H1 (cell line): ENCODE results near the gene LDLRAD4. TPM values are rescaled to one million over a fixed set of nuclear protein-coding genes. Genes with fewer than 3 reads are reported as not detected.

Experiments used
- CTCF ChIA-PET: fragments of 300-600 bp; sonication (Branson Sonifier 250); formaldehyde crosslinking; loops from one replicate; lab custom pipeline; 2021; ENCODE audit not compliant: partially characterized antibody; lab: Charles Lee
- POLR2A ChIA-PET: fragments of 300-600 bp; sonication (Branson Sonifier 250); formaldehyde crosslinking; loops from one replicate; lab custom pipeline; 2021; ENCODE audit warnings: inconsistent platforms; ENCODE audit not compliant: partially characterized antibody; lab: Charles Lee
- DNase-seq, 2 experiments: peaks; one replicate each; pipeline versions ENCODE4 v3.0.0 to v3.0.0-alpha.2; 2010 to 2022; ENCODE audit warnings: low spot score in 2 of 2, low read depth in 1 of 2, mixed read lengths in 1 of 2
- FAIRE-seq: peaks from 2 replicates; lab custom pipeline; 2011; peaks lifted over from hg19 to GRCh38; lab: Jason Lieb, UNC
- H2AFZ ChIP-seq: 2 replicates; pipeline ENCODE4 v1.8.1; 2012; ENCODE audit warnings: low read length, inconsistent platforms
- H2AK5ac ChIP-seq: 2 replicates; pipeline ENCODE4 v1.6.1; 2013; ENCODE audit warnings: low read depth, low read length
- H2BK120ac ChIP-seq: replicated peaks from 2 replicates; pipeline ENCODE3; 2013; ENCODE audit warnings: low read depth, low read length, inconsistent platforms
- H2BK12ac ChIP-seq: 2 replicates; pipeline ENCODE4 v1.6.1; 2013; ENCODE audit warnings: low read depth, low read length
- H2BK15ac ChIP-seq: 2 replicates; pipeline ENCODE4 v1.6.1; 2013; ENCODE audit warnings: low read length
- H2BK20ac ChIP-seq: 2 replicates; pipeline ENCODE4 v1.6.1; 2013; ENCODE audit warnings: low read length
- H2BK5ac ChIP-seq: 2 replicates; pipeline ENCODE4 v1.6.1; 2013; ENCODE audit warnings: low read depth, low read length
- H3K14ac ChIP-seq: 2 replicates; pipeline ENCODE4 v1.6.1; 2013; ENCODE audit warnings: inconsistent platforms; ENCODE audit not compliant: insufficient read length
- H3K18ac ChIP-seq: 2 replicates; pipeline ENCODE4 v1.6.1; 2013; ENCODE audit warnings: low read length; ENCODE audit errors: extremely low read depth
- H3K23ac ChIP-seq: 2 replicates; pipeline ENCODE4 v1.6.1; 2013; ENCODE audit warnings: inconsistent platforms; ENCODE audit not compliant: insufficient read length
- H3K23me2 ChIP-seq: 2 replicates; pipeline ENCODE4 v1.6.1; 2013; ENCODE audit warnings: low read depth, low read length
- H3K27ac ChIP-seq: 2 replicates; pipeline ENCODE4 v1.6.1; 2011; ENCODE audit warnings: low read depth, low read length, inconsistent platforms
- H3K27me3 ChIP-seq, 4 experiments: replicated peaks in 1 of 4; 1 replicate in 1 of 4; 2 replicates in 3 of 4; pipeline versions ENCODE4 v1.6.1 to v1.8.1; 2011 to 2013; ENCODE audit warnings: low read length in 3 of 4, mild to moderate bottlenecking in 3 of 4, inconsistent platforms in 2 of 4, mixed read lengths in 2 of 4, moderate library complexity in 1 of 4; ENCODE audit not compliant: control insufficient read depth in 3 of 4, insufficient read depth in 3 of 4; ENCODE audit errors: extremely low read depth in 1 of 4
- H3K36me3 ChIP-seq, 4 experiments: 2 replicates each; pipeline versions ENCODE4 v1.6.1 to v1.8.1; 2011 to 2013; ENCODE audit warnings: mild to moderate bottlenecking in 4 of 4, low read length in 3 of 4, moderate library complexity in 2 of 4, control low read depth in 1 of 4, inconsistent platforms in 1 of 4; ENCODE audit not compliant: insufficient read depth in 4 of 4, control insufficient read depth in 2 of 4
- H3K4ac ChIP-seq: replicated peaks from 2 replicates; pipeline ENCODE3; 2013; ENCODE audit warnings: low read length, low read depth, mixed read lengths, inconsistent platforms; ENCODE audit not compliant: insufficient read length
- H3K4me1 ChIP-seq, 4 experiments: replicated peaks in 1 of 4; 1 replicate in 1 of 4; 2 replicates in 3 of 4; pipeline versions ENCODE4 v1.6.1 to v1.8.1; 2011 to 2013; ENCODE audit warnings: low read length in 3 of 4, inconsistent platforms in 2 of 4, mixed read lengths in 1 of 4; ENCODE audit not compliant: insufficient read depth in 4 of 4, control insufficient read depth in 3 of 4
- H3K4me2 ChIP-seq, 2 experiments: 2 replicates each; pipeline versions ENCODE4 v1.6.1 to v1.8.1; 2011 to 2013; ENCODE audit warnings: low read depth in 2 of 2, low read length in 2 of 2, control low read depth in 1 of 2, inconsistent platforms in 1 of 2, mild to moderate bottlenecking in 1 of 2; ENCODE audit not compliant: insufficient read depth in 1 of 2
- H3K4me3 ChIP-seq, 4 experiments: fragments of 200-600, 300-600 bp in 1 of 4; sonication (generic), shearing (Covaris generic), sonication (Bioruptor Twin) in 1 of 4; 2 replicates each; pipeline versions ENCODE4 v1.5.1 to v1.8.1; 2011 to 2016; ENCODE audit warnings: low read length in 4 of 4, low read depth in 3 of 4, control low read depth in 2 of 4, inconsistent platforms in 2 of 4, mild to moderate bottlenecking in 2 of 4, mixed read lengths in 1 of 4, moderate library complexity in 1 of 4; ENCODE audit not compliant: insufficient read depth in 2 of 4; ENCODE audit errors: extremely low read depth in 1 of 4
- H3K56ac ChIP-seq: replicated peaks from 2 replicates; pipeline ENCODE3; 2013; ENCODE audit warnings: low read depth, mild to moderate bottlenecking, mixed read lengths, low read length, inconsistent platforms; ENCODE audit not compliant: insufficient read length
- H3K79me1 ChIP-seq: 2 replicates; pipeline ENCODE4 v1.6.1; 2013; ENCODE audit warnings: low read depth, low read length, control low read depth
- H3K79me2 ChIP-seq, 2 experiments: 2 replicates each; pipeline versions ENCODE4 v1.6.1 to v1.8.1; 2012 to 2013; ENCODE audit warnings: low read length in 2 of 2, mild to moderate bottlenecking in 2 of 2, inconsistent platforms in 1 of 2; ENCODE audit not compliant: insufficient read depth in 2 of 2, control insufficient read depth in 1 of 2
- H3K9ac ChIP-seq, 4 experiments: replicated peaks in 1 of 4; 1 replicate in 1 of 4; 2 replicates in 3 of 4; pipeline versions ENCODE4 v1.6.1 to v1.8.1; 2011 to 2013; ENCODE audit warnings: low read depth in 3 of 4, low read length in 3 of 4, control low read depth in 2 of 4, mild to moderate bottlenecking in 2 of 4, moderate library complexity in 2 of 4, inconsistent platforms in 1 of 4; ENCODE audit errors: extremely low read depth in 1 of 4
- H3K9me3 ChIP-seq, 2 experiments: 2 replicates each; pipeline versions ENCODE4 v1.6.1 to v1.8.1; 2012 to 2013; ENCODE audit warnings: mild to moderate bottlenecking in 2 of 2, moderate library complexity in 2 of 2, control low read depth in 1 of 2, inconsistent platforms in 1 of 2, low read depth in 1 of 2, low read length in 1 of 2, mixed read lengths in 1 of 2; ENCODE audit not compliant: insufficient read depth in 2 of 2
- H4K20me1 ChIP-seq, 2 experiments: replicated peaks in 1 of 2; 2 replicates each; pipeline versions ENCODE3 to v1.8.1; 2011 to 2013; ENCODE audit warnings: inconsistent platforms in 2 of 2, low read length in 2 of 2, mild to moderate bottlenecking in 1 of 2; ENCODE audit not compliant: insufficient read depth in 2 of 2, control insufficient read depth in 1 of 2
- H4K5ac ChIP-seq: 2 replicates; pipeline ENCODE4 v1.6.1; 2013; ENCODE audit warnings: low read length, low read depth, mixed read lengths, inconsistent platforms; ENCODE audit not compliant: insufficient read length
- H4K8ac ChIP-seq: 2 replicates; pipeline ENCODE4 v1.8.0; 2013; ENCODE audit warnings: mild to moderate bottlenecking, moderate library complexity, low read length, inconsistent platforms; ENCODE audit not compliant: insufficient read depth; ENCODE audit errors: extremely low read depth
- H4K91ac ChIP-seq: replicated peaks from 2 replicates; pipeline ENCODE3; 2013; ENCODE audit warnings: low read length, mixed read lengths, inconsistent platforms; ENCODE audit not compliant: insufficient read length
- EP300 ChIP-seq, 2 experiments: IDR thresholded peaks; 1 replicate in 1 of 2; 2 replicates in 1 of 2; pipeline ENCODE4 v1.6.1; 2011 to 2012; ENCODE audit warnings: low read depth in 2 of 2, low read length in 2 of 2, mild to moderate bottlenecking in 2 of 2, borderline replicate concordance in 1 of 2, inconsistent platforms in 1 of 2, moderate library complexity in 1 of 2
- KDM5A ChIP-seq: fragments of 200-600 bp; IDR thresholded peaks from 2 replicates; pipeline ENCODE4 v1.7.1; 2012; ENCODE audit warnings: mild to moderate bottlenecking, low read length, inconsistent platforms, mixed read lengths
- POLR2AphosphoS5 ChIP-seq: IDR thresholded peaks from 2 replicates; pipeline ENCODE4 v1.6.1; 2011; ENCODE audit warnings: low read depth, low read length
- RBBP5 ChIP-seq: IDR thresholded peaks from 2 replicates; pipeline ENCODE4 v1.7.1; 2012; ENCODE audit warnings: low read depth, mild to moderate bottlenecking, inconsistent platforms, low read length, moderate library complexity, borderline replicate concordance
- RFX5 ChIP-seq: IDR thresholded peaks from 2 replicates; pipeline ENCODE4 v1.6.1; 2011; ENCODE audit warnings: low read depth, low read length, improper control_type of control experiment, borderline replicate concordance
- SAP30 ChIP-seq: fragments of 300-600 bp; sonication (generic); IDR thresholded peaks from 2 replicates; pipeline ENCODE4 v1.7.1; 2012; ENCODE audit warnings: low read length, moderate library complexity, mild to moderate bottlenecking, inconsistent platforms; ENCODE audit not compliant: insufficient read depth, insufficient replicate concordance
- TBP ChIP-seq: IDR thresholded peaks from 2 replicates; pipeline ENCODE4 v1.6.1; 2011; ENCODE audit warnings: low read depth, low read length, improper control_type of control experiment
- TEAD4 ChIP-seq: IDR thresholded peaks from 2 replicates; pipeline ENCODE4 v1.6.1; 2012; ENCODE audit warnings: low read depth, low read length, inconsistent platforms, mixed read lengths
- WGBS, 2 experiments: shearing (Covaris generic) in 1 of 2; methylation state at CpG; one replicate each; pipeline versions ENCODE4 v1.1.6 to v1.1.7; 2013 to 2015; ENCODE audit warnings: low lambda C conversion rate in 2 of 2, mixed read lengths in 2 of 2, inconsistent platforms in 1 of 2, low coverage in 1 of 2, missing lambda C conversion rate in 1 of 2; ENCODE audit not compliant: insufficient replicate concordance in 2 of 2, insufficient coverage in 1 of 2, insufficient read length in 1 of 2; ENCODE audit errors: extremely low coverage in 1 of 2, missing lambda C conversion rate in 1 of 2; 5-methylcytosine and 5-hydroxymethylcytosine counted together
- polyA plus RNA-seq, 7 experiments: library from polyadenylated mRNA; depleted of rRNA in 3 of 7; stranded (reverse) in 5 of 7; unstranded in 2 of 7; fragments of >200 nt in 5 of 7; fragments of 200-250 nt in 2 of 7; gene quantifications; 1 replicate in 5 of 7; 2 replicates in 1 of 7; 4 replicates in 1 of 7; pipeline versions ENCODE4 v1.2.1 to v1.2.3, GENCODE V29; 2011 to 2013; ENCODE audit warnings: missing spikeins in 2 of 7, mixed read lengths in 2 of 7
- total RNA-seq: library from RNA; stranded (reverse); fragmentation: NEBNext Ultra II Directional; extraction: Animal tissue kit (Norgen Biotek cat#: 25700); gene quantifications from 2 replicates; pipeline ENCODE4 v1.2.1, GENCODE V29; 2021
- TF ChIP-seq, protein P1 (sequence below): IDR thresholded peaks from 2 replicates; pipeline ENCODE4 v1.6.1; 2011; ENCODE audit warnings: low read length, improper control_type of control experiment

The LDLRAD4 gene
- total and polyA plus RNA-seq, 2 of the 8 experiments (the other 6 are each of a cell fraction or from before 2014, with no cell fraction given): 0.77 to 1.4 TPM

DNA sequence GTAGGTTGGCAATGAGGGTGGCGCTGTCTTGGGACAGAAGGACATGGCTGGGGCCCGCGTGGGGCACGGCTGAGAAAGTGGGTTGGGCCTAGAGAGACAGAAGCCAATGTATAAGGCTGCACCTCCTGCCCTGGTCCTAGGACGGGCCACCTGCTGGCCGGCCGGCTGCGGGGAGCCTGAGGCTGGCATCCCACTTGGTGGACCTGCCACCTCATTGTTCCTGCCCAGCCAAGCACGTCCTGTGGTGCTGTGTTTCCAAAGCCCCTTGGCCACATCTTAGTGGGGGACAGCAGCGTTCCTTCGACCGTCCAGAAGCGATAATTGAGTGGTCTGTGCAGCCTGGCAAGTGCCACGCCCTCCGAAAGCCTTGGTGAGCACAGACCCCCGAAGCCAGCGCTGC lies 223.9 kb downstream of the LDLRAD4 start:
- 93% methylated on average over 17 of the region's 17 CpGs; no CpG with 5 or more reads in 1 of the 2 experiments for WGBS, 2 experiments
- Histone ChIP-seq H3K14ac (no peak overlapping the region), H2AFZ (no peak overlapping the region), H3K18ac (no peak overlapping the region; the same call in 1 of the 2 replicates), H3K4me3 (no peak overlapping the region), H2AK5ac (no peak overlapping the region), H3K4me2 (no peak overlapping the region), H3K23me2 (peaks cover 3% of the 10 kb centered on the region; the same call in 1 of the 2 replicates), H2BK15ac (no peak overlapping the region), H3K23ac (no peak overlapping the region), H3K56ac (no peak overlapping the region), H2BK12ac (no peak overlapping the region), H4K91ac (no peak overlapping the region), H3K36me3 (no peaks in the 10 kb centered on the region), H3K9me3 (no peaks in the 10 kb centered on the region), H2BK20ac (no peak overlapping the region), H3K9ac (no peak overlapping the region), H2BK120ac (no peak overlapping the region), H3K79me1 (no peaks in the 10 kb centered on the region), H3K4ac (no peak overlapping the region), H3K27me3 (no peaks in the 10 kb centered on the region), H3K4me1 (peaks cover 0 to 8% (median 3%) of the 10 kb centered on the region in 4 experiments; a peak in 3 of 7 replicates), H4K20me1 (peaks cover 0 to 4% of the 10 kb centered on the region in 2 experiments), H2BK5ac (no peak overlapping the region), H4K8ac (no peak overlapping the region), H4K5ac (no peak overlapping the region), H3K79me2 (no peaks in the 10 kb centered on the region), H3K27ac (no peak overlapping the region)
- POLR2A ChIA-PET: no interaction called here
- FAIRE-seq (no peak), DNase-seq (no peak)
- TF ChIP-seq TEAD4 (no peak), SAP30 (no peak), TBP (no peak), POLR2AphosphoS5 (no peak), RBBP5 (no peak), KDM5A (no peak), RFX5 (no peak), EP300 (IDR thresholded peaks at IDR 0.05; ENCODE audit: borderline replicate concordance in 1 of 2, low read depth in 2 of 2, low read length in 2 of 2) (no peak)
- TF ChIP-seq, protein P1, sequence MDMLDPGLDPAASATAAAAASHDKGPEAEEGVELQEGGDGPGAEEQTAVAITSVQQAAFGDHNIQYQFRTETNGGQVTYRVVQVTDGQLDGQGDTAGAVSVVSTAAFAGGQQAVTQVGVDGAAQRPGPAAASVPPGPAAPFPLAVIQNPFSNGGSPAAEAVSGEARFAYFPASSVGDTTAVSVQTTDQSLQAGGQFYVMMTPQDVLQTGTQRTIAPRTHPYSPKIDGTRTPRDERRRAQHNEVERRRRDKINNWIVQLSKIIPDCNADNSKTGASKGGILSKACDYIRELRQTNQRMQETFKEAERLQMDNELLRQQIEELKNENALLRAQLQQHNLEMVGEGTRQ: no peak
- CTCF ChIA-PET: interaction anchor here (0.9 to 1.0 kb wide), 2 partner anchors 12 to 37 kb away, joined by 3 read pairs; no protein-coding TSS in a partner anchor
